Retina (tissue), 1 donor: ENCODE measurements around the gene BHLHA15.

Source experiments
- DNase-seq: peaks from one replicate; pipeline ENCODE4 v3.0.0-alpha.2; 2016

Gene BHLHA15

DNA sequence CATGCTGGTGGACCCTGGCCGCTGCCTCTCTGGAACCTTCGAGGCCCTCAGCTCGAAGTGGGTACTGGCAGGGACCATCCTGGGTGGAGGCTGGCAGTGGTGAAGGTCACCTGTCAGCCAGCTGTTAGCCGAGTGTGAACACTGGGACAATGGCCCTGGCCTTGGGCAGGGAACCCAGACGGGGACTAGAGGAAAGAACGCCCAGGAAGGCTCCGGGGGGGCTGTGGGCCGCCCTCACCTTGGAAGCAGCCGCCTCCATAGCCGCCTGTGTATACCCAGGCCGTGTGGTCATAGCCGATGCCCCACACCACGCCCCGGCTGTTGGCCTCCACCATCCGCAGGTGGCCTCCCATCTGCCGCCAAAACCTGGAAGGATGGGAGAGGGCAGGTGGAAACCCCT lies 17.6 kb downstream of the BHLHA15 start:
- DNase-seq = no peak

DNA sequence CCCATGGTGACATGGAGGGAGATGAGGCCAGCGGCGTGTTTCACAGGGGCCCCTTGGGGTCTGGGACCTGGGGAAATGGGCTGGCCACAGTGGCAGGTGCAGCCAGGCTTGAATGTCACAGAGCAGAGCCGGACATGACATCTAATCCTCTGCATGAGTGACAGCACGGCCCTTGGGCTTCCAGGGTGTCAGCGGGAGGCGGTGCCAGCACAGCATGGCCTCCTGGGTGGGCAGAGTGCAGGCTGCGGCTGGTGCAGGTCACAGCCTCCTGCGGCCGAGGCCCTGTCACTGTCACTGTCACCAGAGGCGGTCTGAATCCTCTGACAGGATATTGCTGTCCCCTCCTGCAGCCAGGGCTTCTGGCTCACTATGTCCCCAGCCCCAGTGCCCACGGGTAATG lies 18.2 kb downstream of the BHLHA15 start:
- no peak for DNase-seq

DNA sequence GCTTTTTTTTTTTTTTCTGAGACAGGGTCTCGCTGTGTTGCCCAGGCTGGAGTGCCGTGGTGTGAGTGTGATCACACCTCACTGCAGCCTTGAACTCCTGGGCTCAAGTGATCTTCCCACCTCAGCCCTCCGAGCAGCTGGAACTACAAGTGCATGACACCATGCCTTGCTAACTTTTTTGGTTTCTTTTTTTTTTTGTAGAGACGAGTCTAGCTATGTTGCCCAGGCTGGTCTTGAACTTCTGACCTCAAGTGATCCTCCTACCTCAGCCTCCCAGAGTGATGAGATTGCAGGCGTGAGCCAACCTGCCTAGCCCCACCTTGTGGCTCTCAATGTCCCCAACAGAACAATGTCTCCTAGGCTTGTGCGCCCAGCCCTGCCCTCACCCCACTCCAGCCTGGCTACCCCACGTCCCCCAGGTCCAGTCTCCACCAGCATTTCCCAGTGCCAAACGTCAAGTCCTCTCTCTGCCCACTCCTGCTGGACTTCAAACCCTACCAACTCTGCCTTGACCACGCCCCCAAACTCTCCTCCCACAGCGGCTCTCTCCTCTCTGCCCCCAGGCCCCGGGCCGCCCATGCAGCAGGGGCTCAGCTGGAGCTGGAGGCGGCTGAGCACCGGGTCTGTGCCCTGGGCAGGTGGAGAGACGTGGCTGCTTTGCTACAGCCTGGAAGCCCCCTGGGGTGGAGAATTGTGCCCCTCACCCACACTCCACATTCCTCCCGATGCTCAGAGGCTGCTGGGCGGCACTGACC lies 18.9 kb downstream of the BHLHA15 start:
- no peak for DNase-seq

DNA sequence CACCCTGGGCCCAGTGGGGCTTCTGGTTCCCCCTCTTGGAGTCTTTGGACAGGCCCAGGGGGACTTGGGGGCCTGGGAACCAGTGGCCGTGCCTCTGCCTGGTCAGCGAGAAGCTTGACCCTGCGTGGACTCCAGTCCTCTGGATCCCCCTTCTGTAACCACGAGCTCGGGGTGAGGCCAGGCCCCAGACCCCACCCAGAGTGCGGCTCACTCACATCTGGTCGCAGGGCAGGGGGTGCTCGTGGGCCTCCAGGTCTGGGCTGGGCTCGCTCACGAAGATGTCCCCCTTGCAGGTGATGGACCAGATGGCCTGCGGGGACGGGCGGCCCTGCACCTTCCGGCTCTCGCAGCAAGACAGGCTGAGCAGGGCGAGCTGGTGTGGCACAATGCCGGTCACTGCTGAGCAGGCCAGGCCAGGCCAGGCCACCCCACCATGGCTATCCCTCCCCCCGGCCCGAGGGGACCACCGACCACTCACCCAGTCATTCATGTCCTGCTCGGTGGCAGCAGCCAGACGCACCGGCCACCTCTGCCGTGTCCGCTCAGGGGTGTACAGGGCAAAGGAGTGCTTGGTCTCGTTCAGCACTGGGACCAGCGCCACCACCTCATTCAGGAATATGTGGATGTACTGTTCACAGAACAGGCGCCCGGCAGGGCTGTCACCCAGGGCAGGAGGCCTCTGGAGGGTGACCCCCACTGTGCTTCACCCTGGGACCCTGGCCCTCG lies 19.7 kb downstream of the BHLHA15 start:
- DNase-seq = no peak

DNA sequence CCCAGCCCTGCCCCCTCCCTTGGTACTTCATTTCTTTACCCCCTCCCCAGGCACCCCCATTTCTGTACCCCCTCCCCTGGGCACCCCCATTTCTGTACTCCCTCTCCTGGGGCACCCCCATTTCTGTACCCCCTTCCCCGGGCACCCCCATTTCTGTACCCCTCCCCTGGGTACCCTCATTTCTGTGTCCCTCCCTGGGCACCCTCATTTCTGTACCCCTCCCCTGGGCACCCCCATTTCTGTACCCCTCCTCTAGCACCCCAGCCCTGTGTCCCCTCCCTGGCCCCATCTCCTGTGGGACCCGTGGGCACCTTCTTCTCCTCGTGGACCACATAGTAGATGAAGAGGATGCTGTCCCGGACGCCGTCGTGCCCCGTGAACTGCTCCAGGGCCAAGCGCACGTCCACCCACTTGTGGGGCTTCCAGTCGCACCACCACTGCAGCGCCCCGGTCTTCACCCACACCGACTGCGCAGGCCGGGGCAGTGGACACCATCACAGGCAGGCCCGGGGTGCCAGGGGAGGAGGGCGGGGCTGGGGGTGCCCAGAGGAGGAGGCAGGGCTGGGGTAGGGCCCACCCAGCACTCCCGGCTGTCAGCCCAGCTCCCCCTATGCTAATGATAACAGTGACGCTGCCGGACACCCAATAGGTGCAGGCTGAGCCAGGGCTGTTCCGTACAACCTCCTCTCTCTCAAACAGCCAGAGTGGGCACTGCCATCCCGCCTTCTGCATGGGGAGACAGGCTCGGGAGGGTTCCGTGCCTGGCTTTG lies 20.4 kb downstream of the BHLHA15 start:
- DNase-seq = no peak

DNA sequence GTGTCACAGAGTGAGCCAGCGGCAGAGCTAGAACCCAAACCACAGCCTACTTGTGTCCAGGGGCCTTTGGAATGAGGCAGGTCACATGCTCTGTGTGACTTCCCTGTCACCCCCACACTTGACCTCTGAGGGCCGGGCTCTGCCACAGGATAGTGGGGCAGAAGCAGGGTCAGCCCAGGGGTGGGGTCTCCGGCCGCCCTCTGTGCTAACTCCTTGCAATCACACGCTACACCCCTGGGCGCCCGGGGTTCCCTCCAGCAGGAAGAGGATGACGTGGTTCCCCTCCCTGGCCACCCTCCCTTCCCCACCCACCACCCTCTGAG lies 21.0 kb downstream of the BHLHA15 start:
- DNase-seq = no peak

DNA sequence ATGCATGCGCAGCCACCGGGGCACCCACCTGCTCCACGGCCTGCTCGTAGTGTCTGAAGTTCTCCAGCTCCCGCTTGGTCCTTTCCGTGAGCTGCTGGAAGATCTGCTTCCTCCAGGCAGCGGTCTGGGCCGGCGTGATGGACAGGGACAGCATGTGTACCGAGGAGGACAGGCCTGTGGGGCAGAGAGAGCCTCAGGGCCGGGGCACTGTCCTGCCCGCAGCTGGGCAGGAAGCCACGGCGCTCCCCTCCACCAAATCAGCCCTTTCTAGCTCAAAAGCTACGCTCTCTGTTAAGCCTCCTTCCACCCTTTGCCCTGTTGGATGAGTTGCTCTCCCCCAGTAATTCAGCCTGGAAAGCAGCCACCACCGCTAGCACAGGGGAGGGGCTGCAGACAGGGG lies 21.6 kb downstream of the BHLHA15 start:
- DNase-seq = no peak

DNA sequence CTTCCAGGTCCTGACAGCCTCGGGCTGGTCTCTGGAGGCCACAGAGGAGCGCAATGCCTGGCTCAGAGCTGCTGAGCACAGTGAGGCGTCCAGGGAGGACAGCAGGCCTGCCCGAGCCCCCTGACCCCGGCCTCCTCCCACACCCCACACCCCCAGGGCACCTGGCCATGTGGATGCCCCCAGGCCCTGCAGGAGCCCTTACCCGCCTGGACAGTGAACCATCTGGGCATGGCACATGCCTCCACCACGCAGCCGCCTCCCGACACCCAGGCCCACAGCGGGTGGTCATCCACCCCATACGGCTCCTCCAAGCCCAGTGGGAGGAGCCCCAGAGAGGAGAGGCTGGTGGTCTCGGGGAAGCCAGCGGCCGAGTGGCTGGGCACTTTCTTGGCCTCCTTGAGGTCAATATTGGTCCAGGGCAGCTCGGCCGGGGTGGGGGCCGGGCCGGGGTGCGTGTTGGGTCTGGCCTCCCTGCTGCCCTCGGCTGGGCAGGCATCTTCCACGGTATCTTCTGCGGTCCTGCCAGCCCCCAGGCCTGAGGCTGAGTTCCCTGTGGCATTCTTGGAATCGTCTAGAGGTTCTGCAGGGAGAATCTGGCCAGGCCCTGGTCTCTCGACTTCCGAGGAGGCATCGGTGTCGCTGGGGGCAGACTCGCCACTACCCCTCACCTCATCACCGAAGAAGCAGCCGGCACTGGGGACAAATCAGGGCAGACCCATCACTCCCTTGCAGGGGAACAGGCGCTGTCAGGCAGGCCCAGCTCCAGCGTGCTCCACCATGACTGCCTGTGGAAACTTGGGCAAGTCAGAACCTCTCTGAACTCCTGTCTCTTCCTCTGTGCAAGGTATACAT lies 22.2 kb downstream of the BHLHA15 start:
- DNase-seq = no peak

DNA sequence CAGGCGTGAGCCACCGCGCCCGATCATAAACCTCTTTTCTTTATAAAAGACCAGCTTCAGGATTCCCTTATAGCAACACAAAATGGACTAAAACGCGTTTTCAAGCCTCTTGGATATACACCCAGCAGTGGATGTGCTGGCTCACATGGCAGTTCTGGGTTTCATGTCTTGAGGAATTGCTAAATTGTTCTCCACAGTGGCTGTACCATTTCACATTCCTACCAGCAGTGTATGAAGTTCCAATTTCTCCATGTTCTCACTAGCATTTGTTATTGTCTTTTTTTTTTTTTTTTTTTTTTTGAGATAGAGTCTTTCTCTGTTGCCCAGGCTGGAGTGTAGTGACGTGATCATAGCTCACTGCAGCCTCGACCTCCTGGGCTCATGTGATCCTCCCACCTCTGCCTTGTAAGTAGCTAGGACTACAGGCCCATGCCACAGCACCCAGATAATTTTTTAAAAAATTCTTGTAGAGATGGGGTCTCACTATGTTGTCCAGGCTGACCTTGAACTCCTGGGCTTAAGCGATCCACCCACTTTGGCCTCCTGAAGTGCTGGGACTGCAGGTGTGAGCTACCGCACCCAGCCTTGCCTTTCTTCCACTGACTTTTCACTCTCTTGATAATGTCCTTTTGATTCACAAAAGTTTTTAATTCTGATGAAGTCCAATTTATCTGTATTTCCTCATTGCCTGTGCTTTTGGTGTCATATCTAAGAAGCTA lies 23.3 kb downstream of the BHLHA15 start:
- no peak for DNase-seq

DNA sequence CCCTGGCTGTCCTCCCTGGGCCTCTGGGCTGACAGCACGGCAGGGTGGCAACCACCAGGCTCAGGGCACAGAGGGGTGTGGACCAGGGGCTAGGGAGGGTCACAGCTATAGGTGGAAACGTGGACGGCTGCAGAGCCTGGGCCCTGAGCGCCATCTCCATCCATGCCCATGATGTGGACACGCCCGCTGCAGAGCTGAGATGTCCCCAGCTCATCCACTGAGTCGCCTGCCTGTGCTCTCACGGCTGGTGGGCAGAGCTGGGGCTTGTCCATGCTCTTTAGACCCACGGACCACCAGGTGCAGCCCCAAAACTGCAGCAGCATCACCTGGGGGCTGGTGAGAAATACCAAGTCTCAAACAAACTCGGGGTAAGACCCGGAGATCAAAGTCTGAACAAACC lies 24.7 kb downstream of the BHLHA15 start:
- no peak for DNase-seq

DNA sequence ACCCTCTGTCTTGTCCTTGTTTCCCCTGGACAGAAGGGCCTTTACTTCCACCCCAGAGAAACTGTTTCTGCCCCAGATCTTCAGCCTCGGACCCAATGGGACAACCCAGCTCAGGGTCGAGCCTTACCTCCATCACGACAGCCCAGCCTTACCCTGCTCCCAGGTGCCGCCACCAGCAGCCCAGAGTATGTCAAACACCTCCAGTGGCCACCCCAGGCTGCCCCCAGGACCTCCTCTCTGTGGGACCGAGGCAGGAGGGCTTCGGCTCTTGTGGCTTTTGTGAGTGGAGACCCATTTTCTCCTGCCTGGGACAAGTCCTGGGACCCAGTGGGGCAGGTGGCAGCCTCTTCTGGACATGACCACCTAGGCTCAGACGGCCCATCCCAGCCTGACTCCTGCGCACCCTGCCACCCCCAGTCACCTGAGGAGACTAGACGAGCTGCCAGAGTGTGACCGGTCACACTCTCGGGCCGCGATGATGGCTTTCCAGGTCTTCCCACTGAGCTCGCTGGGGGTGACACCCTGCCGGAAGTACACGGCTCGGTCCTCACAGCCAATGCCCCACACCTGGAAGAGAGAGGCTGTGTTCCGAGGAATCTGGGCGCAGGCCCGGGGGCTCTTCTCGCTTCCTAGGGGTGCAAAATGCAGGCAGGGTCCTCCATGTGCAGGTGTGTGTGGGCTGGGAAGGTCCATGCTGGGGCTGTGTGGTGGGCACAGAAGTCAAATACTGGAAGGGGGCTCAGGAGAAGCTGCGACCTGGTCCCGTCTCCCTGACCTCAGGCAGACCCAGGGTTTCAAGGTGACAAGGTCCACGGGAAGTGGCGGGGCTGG lies 25.3 kb downstream of the BHLHA15 start:
- no peak for DNase-seq

DNA sequence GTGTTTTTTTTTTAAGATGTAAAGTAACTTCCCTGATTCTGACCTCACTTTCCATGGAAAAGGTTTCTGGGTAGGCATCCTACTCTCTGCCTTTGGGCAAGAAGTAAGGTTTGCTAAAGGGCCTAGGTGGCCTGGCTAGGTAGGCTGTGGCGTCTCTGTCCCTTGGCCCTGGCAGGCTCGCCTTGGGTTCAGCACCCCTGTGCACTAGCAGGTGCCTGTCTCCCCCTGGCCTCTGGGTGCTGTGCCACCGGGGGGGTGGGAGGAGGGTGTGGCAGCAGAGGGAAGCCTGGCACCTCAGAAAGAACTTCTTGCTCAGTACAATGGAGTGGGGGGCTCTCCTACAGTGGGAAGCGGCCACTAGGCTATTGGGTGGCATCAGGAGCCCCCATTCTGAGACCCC lies 26.8 kb downstream of the BHLHA15 start:
- no peak for DNase-seq

DNA sequence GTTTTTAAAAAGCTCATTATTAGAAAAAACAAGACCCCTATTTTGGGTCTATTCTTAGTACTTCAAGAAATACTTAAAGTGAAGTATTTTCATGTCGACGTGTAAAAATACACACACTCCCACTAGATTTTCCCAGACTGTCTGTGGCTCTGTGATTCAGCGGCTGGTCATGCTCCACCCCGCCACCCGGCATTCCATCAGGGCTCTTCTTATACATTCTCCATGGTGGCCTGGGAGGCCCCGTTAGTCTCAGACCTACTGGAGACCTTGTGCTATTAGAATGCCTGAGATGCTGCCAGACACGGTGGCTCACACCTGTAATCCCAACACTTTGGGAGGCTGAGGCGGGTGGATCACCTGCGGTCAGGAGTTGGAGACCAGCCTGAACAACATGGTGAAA lies 27.7 kb downstream of the BHLHA15 start:
- DNase-seq = no peak

DNA sequence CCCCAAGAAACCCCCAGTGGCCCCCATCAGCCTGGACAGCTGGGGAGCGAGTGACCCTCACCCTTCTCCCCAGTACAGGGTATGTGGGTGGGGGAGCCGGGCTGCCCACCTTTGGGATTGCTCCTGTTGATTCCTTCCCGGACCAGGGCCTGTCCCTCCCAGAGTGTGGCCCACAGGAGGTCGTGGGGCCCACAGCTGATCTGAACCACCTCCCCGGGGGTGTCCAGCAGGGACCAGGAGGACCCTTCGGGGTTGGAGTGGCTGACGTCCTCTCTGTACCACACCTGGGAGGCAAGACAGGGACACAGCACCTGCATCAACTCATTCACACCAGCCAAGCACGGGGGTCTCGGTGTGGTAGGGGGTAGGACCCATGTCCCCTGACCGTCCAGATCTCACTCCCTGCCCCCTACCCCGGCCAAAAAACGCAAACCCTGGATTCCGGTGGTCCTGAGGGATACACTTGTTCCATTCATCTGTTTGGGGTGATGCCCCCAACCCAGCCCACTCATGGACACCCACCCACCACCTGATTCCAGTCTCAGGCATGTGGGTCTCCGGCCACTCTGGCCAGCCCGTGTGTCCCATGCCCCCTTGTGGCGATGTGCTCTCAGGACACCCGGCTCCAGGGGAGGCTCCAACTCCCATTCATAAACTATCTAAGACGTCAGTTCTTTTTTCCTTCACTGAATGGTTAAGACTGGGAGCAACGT lies 29.9 kb downstream of the BHLHA15 start:
- peak; percentile 39 for DNase-seq

DNA sequence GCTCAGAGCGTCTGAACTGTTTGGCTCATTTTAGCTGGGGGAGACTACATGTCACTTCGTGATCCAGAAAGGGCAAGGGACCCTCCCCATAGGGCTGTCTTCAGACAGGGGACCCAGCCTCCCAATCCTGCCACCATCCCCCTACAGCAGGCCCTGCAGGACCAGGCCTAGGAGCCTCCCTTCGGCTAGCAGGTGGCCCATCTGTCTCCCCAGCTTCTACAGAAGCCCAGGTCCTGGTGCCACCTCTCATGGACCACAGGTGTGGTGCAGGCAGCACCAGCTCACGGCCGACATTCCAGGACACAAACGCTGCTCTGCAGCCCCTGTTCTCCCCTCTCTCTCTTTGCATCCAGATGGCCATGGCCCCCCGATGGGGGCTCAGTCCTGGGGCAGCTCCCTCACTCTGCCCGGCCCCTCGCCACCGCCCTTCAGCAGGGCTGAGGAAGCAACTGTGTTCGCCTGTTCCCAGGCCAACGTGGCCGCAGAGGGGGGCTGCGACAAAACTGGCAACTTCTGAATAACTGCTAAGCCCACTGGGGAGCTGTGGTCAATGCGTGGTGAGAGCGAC lies 30.5 kb downstream of the BHLHA15 start:
- no peak for DNase-seq

DNA sequence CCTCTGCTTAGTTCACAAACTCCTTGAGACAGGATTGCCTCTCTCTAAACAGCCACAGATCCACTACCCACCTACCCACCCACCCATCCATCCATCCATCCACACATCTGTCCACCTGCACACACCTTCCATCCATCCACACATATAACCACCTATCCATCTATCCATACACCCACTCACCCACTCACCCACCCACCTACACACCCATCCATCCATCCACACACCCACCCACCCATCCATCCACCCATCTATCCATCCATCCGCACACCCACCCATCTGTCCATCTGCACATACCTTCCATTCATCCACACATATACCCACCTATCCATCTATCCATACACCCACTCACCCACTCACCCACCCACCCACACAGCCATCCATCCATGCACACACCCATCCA lies 31.1 kb downstream of the BHLHA15 start:
- no peak for DNase-seq

DNA sequence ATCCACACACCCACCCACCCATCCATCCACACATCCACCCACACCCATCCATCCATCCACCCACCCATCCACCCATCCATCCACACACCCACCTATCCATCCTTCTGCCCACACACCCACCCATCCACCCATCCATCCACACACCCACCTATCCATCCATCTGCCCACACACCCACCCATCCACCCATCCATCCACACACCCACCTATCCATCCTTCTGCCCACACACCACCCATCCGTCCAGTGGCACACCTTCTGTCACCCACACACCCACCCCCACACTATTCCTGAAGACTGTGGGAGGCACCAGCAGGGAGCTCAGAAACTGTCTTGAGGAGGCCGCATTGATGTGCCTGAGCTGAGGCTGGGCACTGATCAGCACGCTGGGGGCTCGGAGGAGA lies 31.7 kb downstream of the BHLHA15 start:
- no peak for DNase-seq

DNA sequence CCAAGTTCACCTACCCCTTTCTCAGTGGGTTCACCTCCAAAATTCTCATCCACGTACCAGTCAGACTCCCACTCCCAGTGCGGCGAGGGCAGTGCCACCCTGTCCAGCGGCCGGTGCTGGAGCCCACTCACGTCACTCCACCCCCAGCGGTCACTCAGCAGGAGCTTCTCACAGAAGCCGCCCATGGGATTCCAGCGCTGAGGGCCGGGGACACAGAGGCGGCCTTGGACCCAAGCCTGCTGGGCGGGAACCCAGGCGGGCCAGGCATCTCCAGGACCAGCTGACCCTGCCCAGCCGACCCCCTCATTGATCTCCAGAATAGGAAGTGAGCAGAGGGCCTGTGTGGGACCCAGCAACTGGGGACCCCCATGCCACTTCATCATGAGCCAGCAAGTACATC lies 33.6 kb downstream of the BHLHA15 start:
- DNase-seq = no peak

DNA sequence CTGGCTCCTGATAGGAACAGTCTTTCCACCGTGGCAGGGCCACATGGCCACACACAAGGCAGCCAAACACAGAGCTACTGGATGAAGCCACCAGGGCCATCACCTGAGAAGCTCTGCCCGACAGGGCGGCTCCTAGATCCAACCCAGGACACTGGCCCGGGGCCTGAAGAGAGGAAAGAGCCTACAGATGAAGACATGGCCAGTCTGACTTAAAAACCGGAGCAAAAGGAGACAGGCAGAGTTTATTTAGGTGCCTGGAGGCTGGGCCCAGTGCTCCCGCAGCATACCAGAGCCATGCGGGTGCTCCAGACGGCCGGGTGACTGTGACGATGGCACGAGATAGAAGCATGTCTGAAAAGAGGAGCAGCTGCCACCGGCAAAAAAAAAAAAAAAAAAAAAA lies 36.9 kb downstream of the BHLHA15 start:
- DNase-seq = no peak

DNA sequence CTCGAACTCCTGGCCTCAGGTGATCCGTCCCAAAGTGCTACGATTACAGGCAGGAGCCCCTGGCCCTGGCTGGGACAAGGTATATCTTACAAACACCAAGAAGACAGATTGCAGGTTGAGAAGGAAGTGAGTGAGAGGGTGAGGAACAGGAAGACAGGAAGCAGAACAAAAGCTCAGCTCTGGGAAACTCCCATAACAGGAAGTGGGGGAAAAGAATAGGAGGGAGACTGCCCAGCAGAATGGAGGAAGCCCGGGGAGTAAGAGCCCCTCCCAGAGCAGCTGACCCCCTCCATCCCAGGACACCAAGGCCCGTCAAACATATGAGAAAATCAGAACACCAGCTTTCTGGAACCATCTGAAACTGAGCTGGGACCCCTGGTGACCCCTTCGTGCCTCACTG lies 37.9 kb downstream of the BHLHA15 start:
- DNase-seq = no peak
